Stimulated activated naive CD8-positive, alpha-beta T cell treated with anti-CD3 and anti-CD28 coated beads, Interleukin-15, amount 100 ng/mL, for 72 hours (primary cell): ENCODE results near the gene PPRC1.

ENCODE experiments used
- ATAC-seq: fragments of 150-1000 bp; cut with Tn5 transposase; 2 replicates; pipeline ENCODE4 v1.10.0; 2021; ENCODE audit warnings: mild to moderate bottlenecking, moderate library complexity
- DNase-seq, 2 donors: peaks; one replicate each; pipeline ENCODE4 v3.0.0; 2021 to 2022
- H3K27ac Mint-ChIP-seq, 2 donors: one replicate each; pipeline ENCODE4 v1.8.0; 2022; ENCODE audit warnings: mild to moderate bottlenecking in 2 of 2, mixed read lengths in 2 of 2, moderate library complexity in 2 of 2
- H3K27me3 Mint-ChIP-seq: one replicate; pipeline ENCODE4 v1.8.0; 2022; ENCODE audit warnings: mixed read lengths
- H3K4me1 Mint-ChIP-seq: one replicate; pipeline ENCODE4 v1.8.0; 2022; ENCODE audit warnings: mild to moderate bottlenecking, mixed read lengths
- H3K4me3 Mint-ChIP-seq, 2 donors: one replicate each; pipeline ENCODE4 v1.8.0; 2022; ENCODE audit warnings: mild to moderate bottlenecking in 2 of 2, mixed read lengths in 2 of 2, moderate library complexity in 1 of 2
- H3K9me3 Mint-ChIP-seq, 2 donors: one replicate each; pipeline ENCODE4 v1.8.0; 2022; ENCODE audit warnings: mixed read lengths in 2 of 2

PPRC1 gene

GRCh38 chr10:102133373-102134195, 744 bp downstream of the PPRC1 start:
- peak overlapping the region; percentile 99 to 100 for H3K27ac Mint-ChIP-seq
- peak overlapping the region; percentile 93 to 95 for H3K4me3 Mint-ChIP-seq
- peak; percentile 59 to 71 for DNase-seq
- peak; percentile 48 for ATAC-seq
- H3K4me1 Mint-ChIP-seq: peaks cover 48% of the 10 kb centered on the region
- no peaks in the 10 kb centered on the region for H3K27me3 Mint-ChIP-seq
- H3K9me3 Mint-ChIP-seq: no peaks in the 10 kb centered on the region

DNA sequence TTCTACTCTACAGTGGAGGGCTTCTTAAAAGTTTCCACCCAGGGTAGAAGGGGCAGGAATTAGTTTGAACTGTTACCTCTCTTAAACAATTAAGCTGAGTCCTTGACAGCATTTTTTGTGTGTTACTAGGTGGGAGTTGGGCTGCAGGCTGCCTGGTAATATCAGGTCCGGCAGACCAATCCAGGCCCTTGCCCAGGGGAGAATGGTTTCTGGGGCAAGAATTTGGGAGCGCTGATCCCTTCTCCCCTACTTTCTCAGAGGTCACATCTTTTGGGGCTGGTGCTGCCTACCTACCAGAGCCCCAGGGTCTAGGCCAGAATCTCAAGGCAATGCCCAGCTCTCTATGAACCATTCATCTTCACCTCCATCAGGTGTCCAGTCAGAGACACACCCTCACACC, 1.6 kb downstream of the PPRC1 start:
- no peaks in the 10 kb centered on the region for H3K27me3 Mint-ChIP-seq
- H3K27ac Mint-ChIP-seq: peak overlapping the region; percentile 99 to 100
- DNase-seq (no peak), ATAC-seq (no peak)
- no peaks in the 10 kb centered on the region for H3K9me3 Mint-ChIP-seq
- peak overlapping the region; percentile 93 to 95 for H3K4me3 Mint-ChIP-seq
- H3K4me1 Mint-ChIP-seq: peaks cover 56% of the 10 kb centered on the region

DNA sequence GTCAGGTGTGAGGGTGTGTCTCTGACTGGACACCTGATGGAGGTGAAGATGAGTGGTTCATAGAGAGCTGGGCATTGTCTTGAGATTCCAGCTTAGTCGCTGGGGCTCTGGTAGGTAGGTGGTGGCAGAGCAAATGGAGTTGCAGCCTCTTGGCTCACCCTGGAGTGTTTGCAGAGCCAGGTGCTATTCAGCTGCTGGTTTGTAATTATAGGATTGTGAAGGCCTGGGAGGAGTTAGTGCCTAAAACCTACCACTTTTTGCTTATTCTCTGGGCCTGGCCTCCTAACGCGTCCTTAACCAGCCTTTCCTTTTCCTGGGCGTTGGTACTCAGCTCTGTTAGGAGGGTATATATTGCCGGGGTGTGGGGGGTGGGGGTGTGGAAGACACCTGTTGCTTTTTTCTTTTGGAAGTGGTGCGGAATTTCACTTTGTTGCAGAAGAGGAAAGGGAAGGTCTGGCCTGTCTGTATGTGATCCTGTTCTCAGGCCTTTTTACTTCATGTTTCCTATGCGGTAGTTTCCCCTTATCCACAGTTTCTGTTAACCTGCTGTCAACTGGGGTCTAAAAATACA, 3.2 kb downstream of the PPRC1 start:
- ATAC-seq: no peak
- H3K27me3 Mint-ChIP-seq: no peaks in the 10 kb centered on the region
- H3K27ac Mint-ChIP-seq: peak overlapping the region; percentile 30 to 80
- H3K4me3 Mint-ChIP-seq: peak overlapping the region; percentile 93 to 95
- no peak for DNase-seq
- H3K9me3 Mint-ChIP-seq: no peaks in the 10 kb centered on the region
- peaks cover 65% of the 10 kb centered on the region for H3K4me1 Mint-ChIP-seq

GRCh38 chr10:102139281-102140110, 6.7 kb downstream of the PPRC1 start:
- Mint-ChIP-seq H3K4me1 (peaks cover 72% of the 10 kb centered on the region), H3K4me3 (no peak overlapping the region), H3K9me3 (no peaks in the 10 kb centered on the region), H3K27me3 (no peaks in the 10 kb centered on the region), H3K27ac (peak overlapping the region in 1 of 2 donors; percentile 78)
- ATAC-seq: no peak
- DNase-seq: no peak

DNA sequence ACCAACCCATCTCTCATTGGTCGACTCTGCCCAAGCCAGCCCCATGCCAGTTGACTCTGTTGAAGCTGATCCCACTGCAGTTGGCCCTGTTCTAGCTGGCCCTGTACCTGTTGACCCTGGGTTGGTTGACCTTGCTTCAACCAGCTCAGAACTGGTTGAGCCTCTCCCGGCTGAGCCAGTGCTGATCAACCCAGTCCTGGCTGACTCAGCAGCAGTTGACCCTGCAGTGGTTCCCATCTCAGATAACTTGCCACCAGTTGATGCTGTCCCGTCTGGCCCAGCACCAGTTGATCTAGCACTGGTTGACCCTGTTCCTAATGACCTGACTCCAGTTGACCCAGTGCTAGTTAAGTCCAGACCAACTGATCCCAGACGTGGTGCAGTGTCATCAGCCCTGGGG, 7.4 kb downstream of the PPRC1 start:
- Mint-ChIP-seq H3K27ac (peak overlapping the region in 1 of 2 donors; percentile 88), H3K27me3 (no peaks in the 10 kb centered on the region), H3K4me1 (peaks cover 65% of the 10 kb centered on the region), H3K9me3 (no peaks in the 10 kb centered on the region), H3K4me3 (no peak overlapping the region)
- ATAC-seq: no peak
- DNase-seq: no peak

DNA sequence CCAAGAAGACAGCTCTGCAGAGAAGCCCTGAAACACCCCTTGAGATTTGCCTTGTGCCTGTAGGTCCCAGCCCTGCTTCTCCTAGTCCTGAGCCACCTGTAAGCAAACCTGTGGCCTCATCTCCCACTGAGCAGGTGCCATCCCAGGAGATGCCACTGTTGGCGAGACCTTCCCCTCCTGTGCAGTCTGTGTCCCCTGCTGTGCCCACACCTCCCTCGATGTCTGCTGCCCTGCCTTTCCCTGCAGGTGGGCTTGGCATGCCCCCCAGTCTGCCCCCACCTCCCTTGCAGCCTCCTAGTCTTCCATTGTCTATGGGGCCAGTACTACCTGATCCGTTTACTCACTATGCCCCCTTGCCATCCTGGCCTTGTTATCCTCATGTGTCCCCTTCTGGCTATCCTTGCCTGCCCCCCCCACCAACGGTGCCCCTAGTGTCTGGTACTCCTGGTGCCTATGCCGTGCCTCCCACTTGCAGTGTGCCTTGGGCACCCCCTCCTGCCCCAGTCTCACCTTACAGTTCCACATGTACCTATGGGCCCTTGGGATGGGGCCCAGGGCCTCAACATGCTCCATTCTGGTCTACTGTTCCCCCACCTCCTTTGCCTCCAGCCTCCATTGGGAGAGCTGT, 8.2 kb downstream of the PPRC1 start:
- H3K9me3 Mint-ChIP-seq: no peaks in the 10 kb centered on the region
- peaks cover 57% of the 10 kb centered on the region for H3K4me1 Mint-ChIP-seq
- peak overlapping the region; percentile 29 to 88 for H3K27ac Mint-ChIP-seq
- no peak for DNase-seq
- H3K4me3 Mint-ChIP-seq: no peak overlapping the region
- no peaks in the 10 kb centered on the region for H3K27me3 Mint-ChIP-seq
- ATAC-seq: no peak

- Mint-ChIP-seq H3K4me3 (no peak overlapping the region), H3K27me3 (no peaks in the 10 kb centered on the region), H3K27ac (peak overlapping the region; percentile 29 to 76), H3K4me1 (peaks cover 51% of the 10 kb centered on the region), H3K9me3 (no peaks in the 10 kb centered on the region)
- ATAC-seq (no peak), DNase-seq (no peak)
These were observed 8.8 kb downstream of the PPRC1 start for GRCh38 chr10:102141583-102142107.

GRCh38 chr10:102146971-102147428, 14.2 kb downstream of the PPRC1 start:
- no peaks in the 10 kb centered on the region for H3K27me3 Mint-ChIP-seq
- H3K4me3 Mint-ChIP-seq: no peak overlapping the region
- no peak for DNase-seq
- ATAC-seq: no peak
- H3K9me3 Mint-ChIP-seq: no peaks in the 10 kb centered on the region
- H3K27ac Mint-ChIP-seq: peak overlapping the region; percentile 52 to 81
- peaks cover 33% of the 10 kb centered on the region for H3K4me1 Mint-ChIP-seq

DNA sequence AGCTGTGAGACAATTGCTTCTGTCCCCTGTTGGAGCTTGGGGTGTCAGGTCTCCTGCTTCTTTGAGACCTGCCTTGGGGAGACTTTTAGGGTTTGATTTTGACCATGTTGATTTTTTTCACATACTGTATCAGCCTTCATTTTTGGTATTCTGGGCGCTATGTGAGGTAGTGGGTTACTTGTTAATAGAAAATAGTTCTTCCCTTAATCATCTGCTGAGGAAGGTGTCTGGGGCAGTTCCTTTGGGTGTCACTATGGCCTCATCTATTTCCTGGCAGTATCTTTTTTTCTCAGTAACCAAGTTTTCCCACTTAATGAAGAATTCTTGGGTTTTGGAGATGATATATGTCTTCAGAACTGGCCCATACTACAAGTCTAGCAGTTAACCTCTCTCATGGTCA, 14.7 kb downstream of the PPRC1 start:
- peak overlapping the region in 1 of 2 donors; percentile 81 for H3K27ac Mint-ChIP-seq
- H3K4me1 Mint-ChIP-seq: peaks cover 31% of the 10 kb centered on the region
- H3K27me3 Mint-ChIP-seq: no peaks in the 10 kb centered on the region
- ATAC-seq: no peak
- no peak overlapping the region for H3K4me3 Mint-ChIP-seq
- H3K9me3 Mint-ChIP-seq: no peaks in the 10 kb centered on the region
- DNase-seq: no peak

- ATAC-seq: no peak
- DNase-seq: no peak
- no peaks in the 10 kb centered on the region for H3K27me3 Mint-ChIP-seq
- peaks cover 31% of the 10 kb centered on the region for H3K4me1 Mint-ChIP-seq
- no peaks in the 10 kb centered on the region for H3K9me3 Mint-ChIP-seq
- peak overlapping the region; percentile 1 to 34 for H3K27ac Mint-ChIP-seq
- H3K4me3 Mint-ChIP-seq: no peak overlapping the region
These were observed 15.4 kb downstream of the PPRC1 start for GRCh38 chr10:102148275-102148674.

- Mint-ChIP-seq H3K9me3 (no peaks in the 10 kb centered on the region), H3K4me1 (peaks cover 53% of the 10 kb centered on the region), H3K4me3 (peak overlapping the region; percentile 91 to 98), H3K27me3 (no peaks in the 10 kb centered on the region), H3K27ac (peak overlapping the region; percentile 96 to 98)
- ATAC-seq (no peak), DNase-seq (no peak)
These were observed 18.3 kb downstream of the PPRC1 start for GRCh38 chr10:102150970-102151773.

DNA sequence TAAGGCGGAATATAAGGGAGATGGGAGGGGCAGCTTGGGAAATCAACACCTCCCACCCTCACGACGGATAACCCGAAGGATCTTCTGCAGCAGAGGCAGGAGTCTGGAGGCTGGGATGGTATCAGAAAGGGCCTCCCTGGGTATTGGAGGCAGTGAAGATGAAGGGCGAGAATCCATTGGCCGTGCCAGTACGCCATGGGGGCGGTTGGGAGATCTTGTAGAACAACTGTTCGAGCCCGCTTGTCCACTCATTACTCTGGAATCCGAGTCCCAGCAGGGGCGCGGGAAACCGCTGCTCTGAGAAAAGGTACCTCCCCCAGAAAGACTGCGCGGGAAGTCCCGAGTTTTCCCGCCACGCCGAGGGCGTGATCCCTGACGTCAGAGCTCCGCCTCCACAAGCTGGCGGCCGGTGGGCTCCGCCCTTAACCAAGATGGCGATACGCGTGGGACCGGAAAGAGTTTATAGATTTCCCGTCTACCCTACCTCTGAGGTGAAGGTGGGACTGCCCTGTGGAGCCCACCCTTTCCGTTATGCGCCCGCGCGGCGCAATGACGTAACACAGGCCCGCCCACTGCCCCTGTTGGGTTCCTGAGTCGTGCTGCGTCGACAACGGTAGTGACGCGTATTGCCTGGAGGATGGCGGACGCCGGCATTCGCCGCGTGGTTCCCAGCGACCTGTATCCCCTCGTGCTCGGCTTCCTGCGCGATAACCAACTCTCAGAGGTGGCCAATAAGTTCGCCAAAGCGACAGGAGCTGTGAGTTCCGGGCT, 19.1 kb downstream of the PPRC1 start, which contains the start of gene NOLC1:
Gene NOLC1 (plus strand): TSS at position 616 of the 771 bp plus-strand sequence. CDS start 22 bp downstream, at position 638.
- ATAC-seq: peak; percentile 97
- Mint-ChIP-seq H3K27me3 (no peaks in the 10 kb centered on the region), H3K4me1 (peaks cover 61% of the 10 kb centered on the region), H3K27ac (peak within 1 kb of the TSS; percentile 96 to 98), H3K4me3 (peak within 1 kb of the TSS; percentile 91 to 98), H3K9me3 (no peaks in the 10 kb centered on the region)
- peak; percentile 99 to 100 for DNase-seq

- Mint-ChIP-seq H3K27me3 (no peaks in the 10 kb centered on the region), H3K9me3 (no peaks in the 10 kb centered on the region), H3K27ac (peak overlapping the region; percentile 89 to 98), H3K4me1 (peaks cover 66% of the 10 kb centered on the region), H3K4me3 (peak overlapping the region; percentile 91 to 98)
- DNase-seq (no peak), ATAC-seq (peak; percentile 51)
These were observed 19.7 kb downstream of the PPRC1 start for GRCh38 chr10:102152545-102152890.
